Natural killer cell (primary cell): ENCODE measurements around the gene TEX13B. TPM values are rescaled to one million over a fixed set of nuclear protein-coding genes. Genes with fewer than 3 reads are reported as not detected.

Experiments used
- total RNA-seq, 4 donors: library from RNA; stranded (reverse); fragments of 120-200 nt in 1 of 4; gene quantifications; one replicate each; pipeline versions ENCODE4 v1.2.3 to v1.2.4, GENCODE V29; 2013 to 2022

TEX13B gene
- total RNA-seq, 3 donors from 2014 or later (not counting 1 experiment from before 2014, with no cell fraction given) = not detected

Other genes starting within 250 kb of the TEX13B start
- 1,000 to 10,000 TPM in 2 of 3 donors, 100 to 1,000 TPM in 1; 895 to 1,800 (median 1,053) TPM for gene TSC22D3, start 206.6 kb downstream of the TEX13B start, total RNA-seq
- gene NCBP2L, start 204.6 kb downstream of the TEX13B start, total RNA-seq = under 1 TPM in 1 of 3 donors, not detected in 2; 0.18 TPM
- gene MID2, start 156.5 kb downstream of the TEX13B start, total RNA-seq = 1 to 10 TPM; 1.4 to 6.0 (median 2.3) TPM
- 1 to 10 TPM in 1 of 3 donors, under 1 TPM in 1, not detected in 1; 0.54 to 1.1 TPM for gene VSIG1, start 62.7 kb upstream of the TEX13B start, total RNA-seq
- 10 to 100 TPM; 15.9 to 21.4 (median 16.1) TPM for gene PSMD10, start 109.2 kb upstream of the TEX13B start, total RNA-seq
- 10 to 100 TPM; 10.7 to 13.5 (median 11.6) TPM for gene ATG4A, start 109.4 kb upstream of the TEX13B start, total RNA-seq